ENCODE results near the gene PIK3CG.

GRCh38 chr7:106870983-106871410 is 5.9 kb downstream of the PIK3CG start:
- no peak for TF ChIP-seq CTCF (IDR thresholded peaks at IDR 0.05)
- TF ChIP-seq SIN3A (IDR thresholded peaks at IDR 0.05; ENCODE audit: borderline replicate concordance, insufficient read depth, low read depth, low read length) = no peak
- TF ChIP-seq POLR2AphosphoS5 (IDR thresholded peaks at IDR 0.05; ENCODE audit: low read depth, low read length) = no peak
